Panc1 (cell line): Measurements from ENCODE around the gene RASA3. TPM values are rescaled to one million over a fixed set of nuclear protein-coding genes. Genes with fewer than 3 reads are reported as not detected.

Experiments
- ATAC-seq: fragments of 200-7000 bp; cut with Tn5 transposase; 2 replicates; pipeline ENCODE4 v1.9.1; 2020; ENCODE audit warnings: mild to moderate bottlenecking, moderate library complexity
- BruUV-seq: library from RNA; stranded (reverse); fragments of 400-500 nt; replicated peaks from 2 replicates; lab custom pipeline; 2021; lab: Mats Ljungman, UMichigan
- CTCF ChIA-PET: fragments of 300-600 bp; sonication (Branson Sonifier 250); formaldehyde crosslinking; loops from one replicate; lab custom pipeline; 2022; ENCODE audit warnings: antibody characterized with exemption; lab: Charles Lee
- POLR2A ChIA-PET: fragments of 300-600 bp; sonication (Branson Sonifier 250); formaldehyde crosslinking; loops from one replicate; lab custom pipeline; 2022; ENCODE audit warnings: antibody characterized with exemption; lab: Charles Lee
- DNase-seq: peaks from one replicate; pipeline ENCODE4 v3.0.0-alpha.2; 2010; ENCODE audit warnings: low read depth, low spot score
- H3K27ac ChIP-seq: 2 replicates; pipeline ENCODE4 v1.5.1; 2011; ENCODE audit warnings: mild to moderate bottlenecking, low read length, inconsistent platforms
- H3K27me3 ChIP-seq: fragments of 200-500 bp; sonication (Bioruptor generic); 2 replicates; pipeline ENCODE4 v1.6.0; 2014; ENCODE audit warnings: low read length, inconsistent platforms; ENCODE audit not compliant: control insufficient read depth, insufficient read depth
- H3K36me3 ChIP-seq: fragments of 200-500 bp; sonication (Bioruptor generic); 2 replicates; pipeline ENCODE4 v1.5.1; 2014; ENCODE audit warnings: inconsistent platforms, mild to moderate bottlenecking, low read length, moderate library complexity; ENCODE audit not compliant: control insufficient read depth, insufficient read depth
- H3K4me1 ChIP-seq: 2 replicates; pipeline ENCODE4 v1.5.1; 2011; ENCODE audit warnings: inconsistent platforms, mild to moderate bottlenecking, low read length, moderate library complexity; ENCODE audit not compliant: control insufficient read depth, insufficient read depth
- H3K4me3 ChIP-seq, 2 experiments: 2 replicates each; pipeline ENCODE4 v1.5.1; 2011 to 2012; ENCODE audit warnings: low read depth in 2 of 2, low read length in 2 of 2, mild to moderate bottlenecking in 2 of 2, inconsistent platforms in 1 of 2, moderate library complexity in 1 of 2
- H3K9me3 ChIP-seq: fragments of 200-500 bp; sonication (Bioruptor generic); 2 replicates; pipeline ENCODE4 v1.5.1; 2014; ENCODE audit warnings: low read depth, mild to moderate bottlenecking, inconsistent platforms, low read length, moderate library complexity; ENCODE audit not compliant: control insufficient read depth, insufficient read depth
- CTCF ChIP-seq: fragments of 450-650 bp; IDR thresholded peaks from 2 replicates; pipeline ENCODE4 v1.5.1; 2017; ENCODE audit warnings: mild to moderate bottlenecking
- POLR2AphosphoS5 ChIP-seq: IDR thresholded peaks from 2 replicates; pipeline ENCODE4 v1.6.1; 2012; ENCODE audit warnings: mild to moderate bottlenecking, low read depth, low read length, moderate library complexity
- REST ChIP-seq, 2 experiments: IDR thresholded peaks; 2 replicates each; pipeline ENCODE4 v1.6.1; 2011 to 2012; ENCODE audit warnings: low read depth in 2 of 2, control low read depth in 1 of 2, low read length in 1 of 2, mild to moderate bottlenecking in 1 of 2, moderate library complexity in 1 of 2; ENCODE audit not compliant: insufficient read depth in 1 of 2
- SIN3A ChIP-seq: IDR thresholded peaks from 2 replicates; pipeline ENCODE4 v1.6.1; 2012; ENCODE audit warnings: low read depth, mild to moderate bottlenecking, low read length, moderate library complexity, borderline replicate concordance; ENCODE audit not compliant: insufficient read depth
- TCF7L2 ChIP-seq: IDR thresholded peaks from 2 replicates; pipeline ENCODE4 v1.6.1; 2011; ENCODE audit warnings: mild to moderate bottlenecking, low read depth, low read length, inconsistent platforms
- in situ Hi-C: cut with HindIII; loops from 2 replicates; pipeline ENCODE4 v1.10.0; 2016; ENCODE audit warnings: low sequenced_read_pairs, low pct_unique_long_range_greater_than_20kb
- intact Hi-C: fragments of 100-400 bp; cut with micrococcal nuclease; formaldehyde crosslinking; loops from one replicate; pipeline ENCODE4 v1.10.0; 2022; ENCODE audit not compliant: unreplicated experiment
- total RNA-seq: library from RNA; stranded (reverse); gene quantifications from one replicate; pipeline ENCODE4 v1.2.1, GENCODE V29; 2021; ENCODE audit not compliant: unreplicated experiment

Gene RASA3
- total RNA-seq, 1 experiment from 2014 or later = 33.7 TPM

DNA sequence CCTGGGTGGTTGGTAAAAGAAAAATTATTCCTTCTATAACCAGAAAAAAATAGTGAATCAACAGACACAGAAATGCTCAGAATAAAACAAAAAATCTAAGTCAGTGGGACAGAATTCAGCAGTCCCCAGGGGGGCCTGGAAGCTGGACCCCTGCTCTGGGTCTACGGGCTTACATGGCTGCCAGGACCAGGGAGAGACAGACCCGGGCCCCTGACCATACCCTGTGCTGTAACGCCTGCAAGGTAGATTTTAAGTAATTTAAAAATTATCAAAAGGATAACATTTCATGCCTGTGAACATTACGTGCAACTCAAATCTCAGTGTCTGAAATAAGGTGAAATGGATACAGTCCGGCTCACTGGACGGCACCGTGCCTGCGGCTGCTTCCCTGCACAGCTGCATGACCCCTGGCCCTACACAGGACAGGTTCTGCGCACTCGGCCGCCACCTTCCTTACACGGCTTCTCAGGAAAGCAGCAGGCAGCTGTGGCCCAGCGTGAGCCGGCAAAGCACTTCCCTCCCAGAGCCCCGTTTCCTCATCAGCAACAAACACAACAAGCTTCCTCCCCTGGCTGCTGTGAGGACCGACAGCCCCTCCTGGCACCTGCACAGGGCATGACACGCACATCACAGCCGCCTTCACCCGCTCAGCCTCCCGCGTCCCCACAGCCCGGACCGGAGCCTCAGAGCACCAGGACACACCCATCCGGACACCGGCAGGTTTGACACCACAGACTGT lies 22.2 kb downstream of the RASA3 start:
- ATAC-seq = peak; percentile 62
- H3K9me3 ChIP-seq = no peaks in the 10 kb centered on the region
- peak overlapping the region in 1 of 2 experiments; percentile 31; a peak in 2 of 4 replicates for H3K4me3 ChIP-seq
- in situ Hi-C loops (no loop called here), intact Hi-C loops (no loop called here)
- DNase-seq = no peak
- BruUV-seq = no TSS peak
- peaks cover 76% of the 10 kb centered on the region for H3K4me1 ChIP-seq
- no peaks in the 10 kb centered on the region for H3K36me3 ChIP-seq
- peak overlapping the region; percentile 86 for H3K27ac ChIP-seq
- ChIA-PET POLR2A (no interaction called here), CTCF (no interaction called here)
- H3K27me3 ChIP-seq = no peaks in the 10 kb centered on the region
- TF ChIP-seq REST (IDR thresholded peaks at IDR 0.05; ENCODE audit: insufficient read depth in 1 of 2, low read depth in 2 of 2, low read length in 1 of 2) = no peak
- TF ChIP-seq TCF7L2 = no peak
- no peak for TF ChIP-seq SIN3A
- TF ChIP-seq CTCF = no peak
- TF ChIP-seq POLR2AphosphoS5 = no peak

- H3K27me3 ChIP-seq = no peaks in the 10 kb centered on the region
- ChIA-PET POLR2A (no interaction called here), CTCF (no interaction called here)
- TF ChIP-seq REST (IDR thresholded peaks at IDR 0.05; ENCODE audit: insufficient read depth in 1 of 2, low read depth in 2 of 2, low read length in 1 of 2) (no peak), POLR2AphosphoS5 (no peak), TCF7L2 (no peak), SIN3A (no peak), CTCF (no peak)
- no TSS peak for BruUV-seq
- intact Hi-C loops (no loop called here), in situ Hi-C loops (no loop called here)
- H3K36me3 ChIP-seq = no peaks in the 10 kb centered on the region
- H3K9me3 ChIP-seq = no peaks in the 10 kb centered on the region
- DNase-seq (no peak), ATAC-seq (peak; percentile 42)
- peaks cover 72% of the 10 kb centered on the region for H3K4me1 ChIP-seq
- H3K27ac ChIP-seq = peak overlapping the region; percentile 86
- peak overlapping the region in 1 of 2 experiments; percentile 31; a peak in 1 of 4 replicates for H3K4me3 ChIP-seq
These were observed 22.8 kb downstream of the RASA3 start for GRCh38 chr13:114109641-114110041.
